Stimulated activated naive CD8-positive, alpha-beta T cell treated with anti-CD3 and anti-CD28 coated beads, Interleukin-15, Interleukin-2, amounts not matched to agents 100 U/mL and 50 U/mL, for 24 hours (primary cell): ENCODE measurements around the gene EFR3B.

Experiments used
- ATAC-seq: fragments of 150-1000 bp; cut with Tn5 transposase; one replicate; pipeline ENCODE4 v1.10.0; 2021
- DNase-seq: peaks from one replicate; pipeline ENCODE4 v3.0.0; 2021

Gene EFR3B

GRCh38 chr2:25187729-25188350, 146.0 kb downstream of the EFR3B start:
- DNase-seq (no peak), ATAC-seq (no peak)

GRCh38 chr2:25188405-25188804, 146.5 kb downstream of the EFR3B start:
- ATAC-seq (no peak), DNase-seq (no peak)

DNA sequence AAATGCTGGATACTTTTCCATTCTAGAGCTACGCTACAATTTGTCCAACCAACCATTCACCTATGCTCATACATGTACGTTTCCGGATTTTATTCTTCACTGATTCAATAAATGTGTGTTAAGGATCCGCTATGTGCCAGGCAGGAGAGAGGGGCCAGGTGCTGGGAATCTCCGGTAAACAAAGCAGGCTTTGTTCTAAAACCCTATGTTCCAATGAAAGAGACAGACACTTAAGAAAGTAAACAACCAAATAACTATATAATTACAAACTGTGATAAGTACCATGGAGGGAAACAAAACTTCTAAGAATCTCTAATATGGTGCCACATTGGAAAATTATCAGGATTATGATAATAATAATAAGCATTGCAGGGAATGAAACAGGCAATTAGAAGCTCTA, 148.7 kb downstream of the EFR3B start:
- no peak for ATAC-seq
- no peak for DNase-seq

DNA sequence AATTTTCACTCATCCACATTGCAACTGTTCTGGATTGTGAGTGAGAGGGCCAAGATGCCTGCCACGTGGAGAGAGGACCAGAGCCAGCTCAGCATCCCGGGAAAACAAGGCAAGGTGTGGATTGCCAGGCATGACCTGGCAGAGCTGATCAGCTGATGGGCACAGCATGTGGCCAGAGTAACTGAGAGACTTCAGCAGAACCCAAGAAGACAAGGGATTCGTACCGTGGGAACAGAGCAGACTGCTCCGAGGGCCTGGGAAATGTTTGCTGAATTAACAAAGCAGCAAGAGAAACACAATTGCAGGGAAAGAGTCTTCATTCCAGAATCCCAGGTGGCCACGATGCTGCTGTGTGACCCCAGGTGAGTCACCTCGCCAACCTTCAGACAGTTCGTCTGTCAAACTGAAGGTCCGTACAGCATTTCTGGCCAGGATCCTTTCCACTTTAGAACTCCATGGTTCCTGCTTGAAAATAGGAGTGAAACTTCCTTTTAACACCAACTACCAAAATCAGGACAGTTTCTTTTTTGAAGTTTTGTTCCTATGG, 152.8 kb downstream of the EFR3B start:
- ATAC-seq = no peak
- DNase-seq = no peak

DNA sequence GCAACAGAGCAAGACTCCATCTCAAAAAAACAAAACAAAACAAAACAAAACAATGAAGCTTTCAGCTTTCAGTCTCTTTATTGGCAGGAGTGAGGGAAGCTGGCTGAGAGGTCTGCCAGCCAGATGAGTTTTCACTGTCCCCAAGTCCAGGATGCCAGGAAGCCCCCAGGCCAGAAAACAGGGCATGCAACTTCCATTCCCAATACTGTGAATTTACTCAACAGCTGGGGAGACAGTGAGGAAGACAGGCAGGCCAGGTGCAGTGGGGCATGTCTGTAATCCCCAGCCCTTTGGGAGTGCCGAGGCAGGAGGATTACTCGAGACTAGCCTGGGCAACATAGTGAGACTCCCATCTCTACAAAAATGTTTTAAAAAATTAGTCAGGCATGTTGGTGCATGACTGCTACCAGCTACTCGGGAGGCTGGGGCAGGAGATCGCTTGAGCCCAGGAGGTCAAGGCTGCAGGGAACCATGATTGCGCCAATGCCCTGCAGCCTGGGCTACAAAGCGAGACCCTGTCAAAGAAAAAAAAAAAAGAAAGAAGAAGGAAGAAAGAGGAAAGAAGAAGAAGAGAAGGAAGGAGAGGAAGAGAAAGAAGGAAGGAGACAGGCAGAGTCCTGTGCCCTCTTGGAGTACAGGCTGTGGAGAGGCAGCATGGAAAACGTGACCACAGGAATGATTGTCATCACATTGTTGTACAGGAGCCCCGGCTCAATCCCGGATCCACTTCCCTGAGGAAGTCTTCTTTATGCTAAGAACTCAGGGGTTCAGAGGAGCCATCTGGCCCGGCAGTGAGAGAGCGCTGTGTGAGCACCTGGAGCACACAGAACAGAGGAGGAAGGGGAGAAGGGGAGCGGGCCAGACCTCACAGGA, 155.7 kb downstream of the EFR3B start:
- DNase-seq (no peak), ATAC-seq (no peak)

DNA sequence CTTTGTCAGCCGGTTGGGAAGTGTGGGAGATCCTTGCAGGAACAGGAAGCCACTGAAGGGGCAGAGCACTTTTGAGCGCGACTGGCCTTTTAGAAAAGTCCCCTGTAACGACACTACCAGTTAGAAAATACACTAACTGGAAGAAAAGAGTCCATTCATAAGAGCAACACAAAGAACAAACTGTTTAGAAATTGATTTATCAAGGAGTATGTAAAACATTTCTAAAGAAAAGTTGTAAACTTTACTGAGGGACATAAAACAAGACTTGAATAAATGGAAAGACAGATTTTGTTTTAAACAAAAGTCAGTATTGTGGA, 156.3 kb downstream of the EFR3B start:
- DNase-seq (no peak), ATAC-seq (no peak)

GRCh38 chr2:25198576-25198975, 156.7 kb downstream of the EFR3B start:
- ATAC-seq = no peak

DNA sequence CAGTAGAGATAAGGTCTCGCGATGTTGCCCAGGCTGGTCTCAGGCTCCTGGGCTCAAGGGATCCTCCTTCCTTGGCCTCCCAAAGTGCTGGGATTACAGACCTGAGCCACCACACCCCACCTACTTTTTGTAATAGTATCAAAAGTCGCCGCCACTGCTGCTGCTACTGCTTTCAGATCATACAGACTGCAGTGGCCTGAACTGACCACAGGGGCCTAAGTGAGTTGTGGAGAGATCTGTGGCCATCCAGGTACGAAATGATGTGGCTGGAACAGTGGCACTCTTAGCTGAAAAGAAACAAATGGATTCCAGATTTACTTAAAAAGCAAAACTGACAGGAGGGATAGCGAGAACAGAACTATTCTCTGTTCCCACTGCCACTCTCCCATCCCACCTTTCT, 159.4 kb downstream of the EFR3B start:
- ATAC-seq (no peak), DNase-seq (no peak)

More at GRCh38 chr2:25198576-25198975, 156.7 kb downstream of the EFR3B start:
- DNase-seq = no peak

GRCh38 chr2:25201794-25202193, 159.9 kb downstream of the EFR3B start:
- no peak for DNase-seq
- ATAC-seq = no peak

GRCh38 chr2:25202275-25202674, 160.4 kb downstream of the EFR3B start:
- no peak for ATAC-seq

DNA sequence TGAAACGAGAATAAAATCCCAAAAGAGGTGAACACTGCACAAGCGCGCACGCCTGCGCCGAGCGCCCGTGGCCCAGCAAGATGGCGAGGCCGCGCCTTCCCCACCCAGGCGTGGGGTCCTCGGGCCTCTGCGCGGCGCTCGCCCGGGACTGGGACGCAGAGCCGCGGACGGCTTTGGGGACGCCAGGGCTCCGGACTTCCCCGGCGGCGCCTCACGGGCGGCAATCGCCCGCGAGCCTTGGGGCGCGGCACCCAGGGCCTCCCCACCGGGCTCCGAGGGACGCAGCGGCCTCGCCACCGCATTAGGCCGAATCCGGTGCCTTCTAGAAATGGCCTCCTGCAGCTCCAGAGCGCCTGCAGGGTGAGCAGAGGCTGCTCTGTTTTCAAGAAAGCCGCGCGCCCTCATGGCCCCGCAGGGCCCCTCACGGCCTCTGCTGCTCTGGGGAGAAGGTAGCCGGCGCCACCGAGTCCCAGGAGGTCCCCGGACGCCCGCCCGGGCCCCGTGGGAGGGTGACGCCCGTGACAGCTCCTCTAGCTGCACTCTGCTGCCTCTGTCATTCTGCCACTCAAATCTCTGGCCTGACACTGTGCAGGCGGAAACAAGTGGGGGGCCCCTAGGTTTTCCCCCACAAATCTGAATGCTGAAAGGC, 162.4 kb downstream of the EFR3B start:
- DNase-seq (peak; percentile 50), ATAC-seq (peak; percentile 62)

More at GRCh38 chr2:25202275-25202674, 160.4 kb downstream of the EFR3B start:
- no peak for DNase-seq

DNA sequence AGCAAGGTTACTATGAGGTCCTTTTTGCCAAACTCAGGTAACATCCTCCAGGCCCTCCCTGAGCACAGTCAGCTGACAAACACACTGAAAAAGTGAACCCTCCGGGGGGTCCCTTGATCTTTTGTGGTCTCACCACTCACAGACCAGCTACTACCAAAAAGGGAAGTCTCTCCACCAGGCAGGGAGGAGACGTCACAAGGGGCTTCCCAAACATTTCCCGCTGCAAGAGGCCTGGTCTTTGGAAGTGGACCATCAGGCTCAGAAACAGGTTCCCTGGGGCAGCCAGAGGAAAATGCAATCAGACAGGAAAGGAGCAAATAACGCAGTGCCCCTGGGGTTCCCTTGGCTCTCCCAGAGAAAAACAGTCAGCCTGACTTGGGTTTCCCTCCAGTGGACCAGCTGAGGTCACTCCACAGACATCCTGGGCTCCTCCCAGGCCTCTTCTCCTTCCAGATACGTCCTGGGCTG, 165.2 kb downstream of the EFR3B start:
- no peak for ATAC-seq
- DNase-seq = peak; percentile 32
